GM10266 (cell line): ENCODE measurements around the gene SLC23A1.
A peak's percentile ranks its signal among the peaks of the same experiment; 100 is the strongest.

Experiments
- DNase-seq: peaks from one replicate; pipeline ENCODE4 v3.0.0; 2012; ENCODE audit errors: extremely low spot score
- TF ChIP-seq, protein P1 (sequence below): IDR thresholded peaks from 2 replicates; pipeline ENCODE4 v1.5.1; 2012; ENCODE audit warnings: mild to moderate bottlenecking, low read depth; ENCODE audit not compliant: control insufficient read depth, insufficient read depth; ENCODE audit errors: missing control alignments

SLC23A1 gene

GRCh38 chr5:139393497-139394122, 10.5 kb upstream of the SLC23A1 start:
- DNase-seq: no peak
- TF ChIP-seq, protein P1, sequence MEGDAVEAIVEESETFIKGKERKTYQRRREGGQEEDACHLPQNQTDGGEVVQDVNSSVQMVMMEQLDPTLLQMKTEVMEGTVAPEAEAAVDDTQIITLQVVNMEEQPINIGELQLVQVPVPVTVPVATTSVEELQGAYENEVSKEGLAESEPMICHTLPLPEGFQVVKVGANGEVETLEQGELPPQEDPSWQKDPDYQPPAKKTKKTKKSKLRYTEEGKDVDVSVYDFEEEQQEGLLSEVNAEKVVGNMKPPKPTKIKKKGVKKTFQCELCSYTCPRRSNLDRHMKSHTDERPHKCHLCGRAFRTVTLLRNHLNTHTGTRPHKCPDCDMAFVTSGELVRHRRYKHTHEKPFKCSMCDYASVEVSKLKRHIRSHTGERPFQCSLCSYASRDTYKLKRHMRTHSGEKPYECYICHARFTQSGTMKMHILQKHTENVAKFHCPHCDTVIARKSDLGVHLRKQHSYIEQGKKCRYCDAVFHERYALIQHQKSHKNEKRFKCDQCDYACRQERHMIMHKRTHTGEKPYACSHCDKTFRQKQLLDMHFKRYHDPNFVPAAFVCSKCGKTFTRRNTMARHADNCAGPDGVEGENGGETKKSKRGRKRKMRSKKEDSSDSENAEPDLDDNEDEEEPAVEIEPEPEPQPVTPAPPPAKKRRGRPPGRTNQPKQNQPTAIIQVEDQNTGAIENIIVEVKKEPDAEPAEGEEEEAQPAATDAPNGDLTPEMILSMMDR: no peak

DNA sequence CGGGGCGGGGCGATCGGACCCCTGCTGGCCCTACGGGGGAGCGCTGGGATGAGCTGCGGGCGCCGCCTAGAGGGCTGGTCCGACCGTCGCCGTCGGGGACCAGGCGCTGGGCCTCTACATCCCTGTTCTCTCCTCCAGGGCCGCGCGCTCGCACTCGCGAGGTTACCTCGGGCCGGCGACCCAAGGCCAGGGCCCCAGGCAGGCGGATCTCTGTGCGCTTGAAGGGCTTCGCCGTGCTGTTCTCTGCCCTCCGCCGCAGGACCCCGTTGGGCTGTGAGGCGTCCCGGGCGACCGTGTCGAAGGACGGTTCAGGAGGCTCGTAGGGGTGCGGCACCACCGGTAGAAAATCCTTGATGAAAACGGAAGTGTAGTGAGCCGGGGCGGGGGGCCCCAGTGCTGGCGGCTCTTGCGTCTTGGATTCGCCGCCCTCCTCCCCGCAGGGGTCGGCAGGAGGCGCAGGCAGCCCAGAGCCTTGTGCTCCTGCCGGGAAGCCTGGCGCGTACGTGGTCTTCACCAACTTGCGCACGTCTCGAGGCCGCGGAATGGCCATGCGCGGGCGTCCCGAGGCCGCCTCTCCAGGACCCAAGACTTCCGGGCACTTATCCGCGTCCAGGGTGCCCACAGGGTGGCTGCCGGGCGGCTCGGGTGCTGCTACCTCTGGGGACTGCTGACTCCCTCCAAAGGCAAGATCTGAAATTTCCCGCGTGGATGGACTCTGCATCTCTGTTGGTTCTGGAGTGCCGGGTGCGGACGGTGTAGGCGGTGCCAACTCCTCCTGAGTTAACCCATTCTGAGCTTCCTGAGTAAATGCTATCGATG, 9.8 kb upstream of the SLC23A1 start:
- DNase-seq: peak; percentile 94
- TF ChIP-seq, protein P1: peak; percentile 89

DNA sequence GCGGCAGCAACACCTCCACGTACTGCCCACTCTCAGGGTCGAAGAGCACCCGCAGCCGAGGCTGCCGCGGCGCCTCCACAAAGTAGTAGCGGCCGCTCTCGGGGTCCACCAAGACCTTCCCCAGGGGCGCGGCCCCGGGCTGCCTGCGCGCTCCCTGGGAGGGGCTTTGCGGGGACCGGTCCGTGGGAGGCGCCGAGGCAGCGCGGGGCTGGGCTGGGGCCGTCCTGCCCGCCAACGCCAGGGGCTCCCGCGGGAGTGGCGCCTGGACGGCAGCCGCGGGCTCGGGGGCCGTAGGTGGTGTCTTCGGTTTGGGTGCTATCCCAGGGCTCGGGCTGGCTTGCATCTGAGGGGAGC, 9.2 kb upstream of the SLC23A1 start:
- TF ChIP-seq, protein P1: no peak
- no peak for DNase-seq

DNA sequence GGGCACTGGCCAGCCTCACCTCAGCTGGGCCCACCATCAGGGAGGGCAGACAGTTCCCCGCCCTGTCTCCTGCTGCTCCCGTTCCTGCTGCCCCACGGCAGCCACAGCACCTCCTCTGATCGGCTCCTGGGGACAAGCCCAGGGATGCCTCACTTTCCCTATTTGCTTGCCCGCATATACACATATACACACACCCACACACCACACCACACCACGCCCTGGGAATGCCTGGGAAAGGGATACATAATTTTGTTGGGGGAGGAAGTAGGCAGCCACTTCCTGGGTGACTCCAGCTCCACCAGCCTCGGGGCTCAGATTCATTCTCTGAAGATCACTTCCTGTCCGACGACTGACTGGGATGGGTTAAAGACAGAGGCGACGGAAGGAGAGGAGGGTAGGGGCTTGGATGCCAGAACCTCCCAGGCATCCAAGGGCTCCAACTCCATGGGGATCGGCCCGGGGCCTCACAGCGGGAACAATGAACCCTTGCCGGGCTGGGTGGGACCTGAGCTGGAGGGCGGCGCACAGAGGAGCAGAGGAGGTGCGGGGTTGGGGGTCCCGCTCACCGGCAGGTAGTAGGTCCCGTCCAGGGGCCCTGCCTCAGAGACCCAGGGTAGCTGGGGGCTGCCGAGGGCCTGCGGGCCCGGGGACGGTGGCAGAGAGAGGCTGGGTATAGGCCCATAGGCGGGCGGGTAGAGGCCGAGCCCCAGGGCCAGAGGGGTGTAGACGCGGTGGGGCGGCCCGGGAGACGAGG, 8.7 kb upstream of the SLC23A1 start:
- TF ChIP-seq, protein P1: no peak
- no peak for DNase-seq

DNA sequence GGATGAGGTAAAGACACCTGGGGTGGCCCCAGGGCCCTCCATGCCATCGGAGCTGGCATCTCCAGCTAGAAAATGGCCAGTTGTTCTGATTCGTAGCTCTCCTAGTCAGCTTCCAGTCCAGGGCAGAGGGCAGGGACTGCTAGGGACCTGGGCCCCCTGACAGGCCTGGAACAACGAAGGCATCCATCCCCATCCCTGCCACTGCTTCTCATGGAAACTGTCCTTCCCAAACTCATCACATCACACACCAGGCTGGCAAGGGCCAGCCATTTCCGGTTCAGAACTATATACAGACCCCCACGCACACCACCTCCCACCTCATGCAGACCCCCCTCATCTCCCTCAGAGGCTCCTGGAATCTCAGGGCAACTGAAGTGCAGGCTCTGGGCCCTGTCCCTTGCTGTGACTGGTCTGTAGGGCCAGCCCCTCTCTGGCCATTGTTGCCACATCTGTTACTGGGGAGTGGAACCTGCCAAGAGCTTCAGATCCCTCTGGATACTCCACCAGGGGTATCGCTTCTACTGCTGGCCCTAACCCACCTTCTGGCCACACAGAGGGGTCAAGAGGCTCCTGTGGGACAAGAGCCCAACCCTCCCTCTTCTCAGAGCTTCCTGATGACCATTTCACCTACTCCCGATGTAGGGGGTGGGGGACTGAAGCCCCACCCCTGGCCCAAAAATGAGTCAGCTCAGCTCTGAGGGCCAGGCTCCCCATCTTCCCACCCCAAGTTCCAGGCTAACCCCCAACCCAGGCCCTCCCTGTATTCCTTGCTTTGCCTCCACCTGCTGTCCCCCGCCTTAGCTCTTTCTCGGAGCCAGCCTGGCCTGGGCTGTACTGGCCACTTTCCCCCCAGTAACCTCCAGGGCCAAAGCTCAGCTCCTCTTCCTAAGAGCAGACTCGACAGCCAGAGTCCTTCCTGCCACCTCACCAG, 7.8 kb upstream of the SLC23A1 start:
- DNase-seq: no peak
- TF ChIP-seq, protein P1: no peak

GRCh38 chr5:139389701-139390638, 6.9 kb upstream of the SLC23A1 start, which contains the start of gene MZB1:
MZB1 (minus strand) TSS chr5:139389913; CDS start chr5:139389856, 57 bp downstream.
- TF ChIP-seq, protein P1: no peak

More at GRCh38 chr5:139389701-139390638, 6.9 kb upstream of the SLC23A1 start, which contains the start of gene MZB1:
- DNase-seq: peak; percentile 94
